Germinal center (tissue), 1 donor: ENCODE measurements around the gene KANSL1.
A peak's percentile ranks its signal among the peaks of the same experiment; 100 is the strongest.
"Not testable (repeated sequence)": the region's sequence is repeated elsewhere in the genome, so short reads cannot be mapped to it uniquely, and the experiment has no call there.

Experiments used
- DNase-seq: peaks from one replicate; pipeline ENCODE4 v3.0.0; 2012; ENCODE audit warnings: mixed read lengths, low spot score

Gene KANSL1

GRCh38 chr17:46020023-46020761, 173.0 kb downstream of the KANSL1 start:
- DNase-seq: peak; percentile 54

DNA sequence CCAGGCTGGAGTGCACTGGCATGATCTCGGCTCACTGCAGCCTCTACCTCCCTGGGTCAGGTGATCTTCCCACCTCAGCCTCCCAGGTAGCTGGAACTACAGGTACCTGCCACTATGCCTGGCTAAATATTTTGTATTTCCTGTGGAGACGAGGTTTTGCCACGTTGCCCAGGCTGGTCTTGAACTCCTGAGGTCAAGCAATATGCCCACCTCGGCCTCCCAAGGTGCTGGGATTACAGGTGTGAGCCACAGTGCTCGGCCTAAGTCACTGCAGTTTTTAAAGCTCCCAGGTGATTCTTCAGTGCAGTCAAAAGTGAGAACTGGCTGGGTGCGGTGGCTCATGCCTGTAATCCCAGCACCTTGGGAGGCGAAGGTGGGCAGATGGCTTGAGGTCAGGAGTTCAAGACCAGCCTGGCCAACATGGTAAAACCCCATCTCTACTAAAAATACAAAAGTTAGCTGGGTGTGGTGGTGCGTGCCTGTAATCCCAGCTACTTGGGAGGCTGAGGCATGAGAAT, 173.8 kb downstream of the KANSL1 start:
- not testable (repeated sequence) for DNase-seq

GRCh38 chr17:46013502-46014165, 179.6 kb downstream of the KANSL1 start:
- no peak for DNase-seq

GRCh38 chr17:46013127-46013501, 180.1 kb downstream of the KANSL1 start:
- no peak for DNase-seq

DNA sequence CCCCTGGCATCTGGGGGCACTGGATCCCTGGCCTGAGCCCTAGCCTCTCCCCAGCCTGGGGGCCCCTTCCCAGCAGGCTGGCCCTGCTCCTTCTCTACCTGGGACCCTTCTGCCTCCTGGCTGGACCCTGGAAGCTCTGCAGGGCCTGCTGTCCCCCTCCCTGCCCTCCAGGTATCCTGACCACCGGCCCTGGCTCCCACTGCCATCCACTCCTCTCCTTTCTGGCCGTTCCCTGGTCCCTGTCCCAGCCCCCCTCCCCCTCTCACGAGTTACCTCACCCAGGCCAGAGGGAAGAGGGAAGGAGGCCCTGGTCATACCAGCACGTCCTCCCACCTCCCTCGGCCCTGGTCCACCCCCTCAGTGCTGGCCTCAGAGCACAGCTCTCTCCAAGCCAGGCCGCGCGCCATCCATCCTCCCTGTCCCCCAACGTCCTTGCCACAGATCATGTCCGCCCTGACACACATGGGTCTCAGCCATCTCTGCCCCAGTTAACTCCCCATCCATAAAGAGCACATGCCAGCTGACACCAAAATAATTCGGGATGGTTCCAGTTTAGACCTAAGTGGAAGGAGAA, 180.6 kb downstream of the KANSL1 start:
- no peak for DNase-seq

DNA sequence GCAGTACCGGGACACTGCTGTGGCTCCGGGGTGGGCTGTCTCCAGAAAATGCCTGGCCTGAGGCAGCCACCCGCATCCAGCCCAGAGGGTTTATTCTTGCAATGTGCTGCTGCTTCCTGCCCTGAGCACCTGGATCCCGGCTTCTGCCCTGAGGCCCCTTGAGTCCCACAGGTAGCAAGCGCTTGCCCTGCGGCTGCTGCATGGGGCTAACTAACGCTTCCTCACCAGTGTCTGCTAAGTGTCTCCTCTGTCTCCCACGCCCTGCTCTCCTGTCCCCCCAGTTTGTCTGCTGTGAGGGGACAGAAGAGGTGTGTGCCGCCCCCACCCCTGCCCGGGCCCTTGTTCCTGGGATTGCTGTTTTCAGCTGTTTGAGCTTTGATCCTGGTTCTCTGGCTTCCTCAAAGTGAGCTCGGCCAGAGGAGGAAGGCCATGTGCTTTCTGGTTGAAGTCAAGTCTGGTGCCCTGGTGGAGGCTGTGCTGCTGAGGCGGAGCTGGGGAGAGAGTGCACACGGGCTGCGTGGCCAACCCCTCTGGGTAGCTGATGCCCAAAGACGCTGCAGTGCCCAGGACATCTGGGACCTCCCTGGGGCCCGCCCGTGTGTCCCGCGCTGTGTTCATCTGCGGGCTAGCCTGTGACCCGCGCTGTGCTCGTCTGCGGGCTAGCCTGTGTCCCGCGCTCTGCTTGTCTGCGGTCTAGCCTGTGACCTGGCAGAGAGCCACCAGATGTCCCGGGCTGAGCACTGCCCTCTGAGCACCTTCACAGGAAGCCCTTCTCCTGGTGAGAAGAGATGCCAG, 181.3 kb downstream of the KANSL1 start:
- DNase-seq: no peak

DNA sequence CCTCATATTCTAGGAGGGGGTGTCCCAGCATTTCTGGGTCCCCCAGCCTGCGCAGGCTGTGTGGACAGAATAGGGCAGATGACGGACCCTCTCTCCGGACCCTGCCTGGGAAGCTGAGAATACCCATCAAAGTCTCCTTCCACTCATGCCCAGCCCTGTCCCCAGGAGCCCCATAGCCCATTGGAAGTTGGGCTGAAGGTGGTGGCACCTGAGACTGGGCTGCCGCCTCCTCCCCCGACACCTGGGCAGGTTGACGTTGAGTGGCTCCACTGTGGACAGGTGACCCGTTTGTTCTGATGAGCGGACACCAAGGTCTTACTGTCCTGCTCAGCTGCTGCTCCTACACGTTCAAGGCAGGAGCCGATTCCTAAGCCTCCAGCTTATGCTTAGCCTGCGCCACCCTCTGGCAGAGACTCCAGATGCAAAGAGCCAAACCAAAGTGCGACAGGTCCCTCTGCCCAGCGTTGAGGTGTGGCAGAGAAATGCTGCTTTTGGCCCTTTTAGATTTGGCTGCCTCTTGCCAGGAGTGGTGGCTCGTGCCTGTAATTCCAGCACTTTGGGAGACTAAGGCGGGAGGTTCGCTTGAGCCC, 182.5 kb downstream of the KANSL1 start:
- no peak for DNase-seq

- DNase-seq: no peak
Observed at GRCh38 chr17:46009681-46010596, 183.3 kb downstream of the KANSL1 start.

DNA sequence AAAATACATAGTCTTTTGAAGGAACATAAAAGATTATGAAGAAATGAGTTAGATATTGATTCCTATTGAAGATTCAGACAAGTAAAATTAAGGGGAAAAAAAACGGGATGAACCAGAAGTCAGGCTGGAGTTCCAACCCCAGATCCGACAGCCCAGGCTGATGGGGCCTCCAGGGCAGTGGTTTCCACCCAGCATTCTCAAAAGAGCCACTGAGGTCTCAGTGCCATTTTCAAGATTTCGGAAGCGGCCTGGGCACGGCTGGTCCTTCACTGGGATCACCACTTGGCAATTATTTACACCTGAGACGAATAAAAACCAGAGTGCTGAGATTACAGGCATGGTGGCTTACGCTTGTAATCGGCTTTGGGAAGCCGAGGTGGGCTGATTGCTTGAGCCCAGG, 184.6 kb downstream of the KANSL1 start:
- no peak for DNase-seq

DNA sequence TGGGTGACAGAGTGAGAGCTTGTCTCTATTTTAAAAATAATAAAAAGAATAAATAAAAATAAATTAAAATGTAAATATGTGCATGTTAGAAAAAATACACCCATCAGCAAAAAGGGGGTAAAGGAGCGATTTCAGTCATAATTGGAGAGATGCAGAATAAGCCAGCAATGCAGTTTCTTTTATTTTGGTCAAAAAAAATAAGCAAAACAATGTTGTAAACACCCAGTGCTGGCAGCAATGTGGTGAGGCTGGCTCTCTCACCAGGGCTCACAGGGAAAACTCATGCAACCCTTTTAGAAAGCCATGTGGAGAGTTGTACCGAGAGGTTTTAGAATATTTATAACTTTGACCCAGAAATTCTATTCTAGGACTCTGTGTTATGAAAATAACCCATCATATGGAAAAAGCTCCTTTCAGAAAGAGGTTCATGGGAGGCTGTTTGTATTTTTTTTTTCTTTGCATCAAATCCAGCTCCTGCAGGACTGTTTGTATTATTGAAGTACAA, 185.7 kb downstream of the KANSL1 start:
- DNase-seq: no peak

DNA sequence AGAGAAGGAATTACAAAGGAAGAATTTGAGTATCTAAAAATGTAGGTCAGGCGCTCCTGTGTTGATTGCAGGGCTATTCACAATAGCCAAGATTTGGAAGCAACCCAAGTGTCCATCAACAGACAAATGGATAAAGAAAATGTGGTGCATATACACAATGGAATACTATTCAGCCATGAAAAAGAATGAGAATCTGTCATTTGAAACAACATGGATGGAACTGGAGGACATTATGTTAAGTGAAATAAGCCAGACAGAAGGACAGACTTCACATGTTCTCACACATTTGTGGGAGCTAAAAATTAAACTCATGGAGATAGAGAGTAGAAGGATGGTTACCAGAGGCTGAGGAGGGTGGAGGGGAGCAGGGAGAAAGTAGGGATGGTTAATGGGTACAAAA, 187.1 kb downstream of the KANSL1 start:
- DNase-seq: not testable (repeated sequence)

- DNase-seq: no peak
Observed at GRCh38 chr17:46003907-46004748, 189.1 kb downstream of the KANSL1 start.

GRCh38 chr17:46002973-46003316, 190.3 kb downstream of the KANSL1 start:
- no peak for DNase-seq

- peak; percentile 76 for DNase-seq
Observed at GRCh38 chr17:46002311-46002972, 190.8 kb downstream of the KANSL1 start.

DNA sequence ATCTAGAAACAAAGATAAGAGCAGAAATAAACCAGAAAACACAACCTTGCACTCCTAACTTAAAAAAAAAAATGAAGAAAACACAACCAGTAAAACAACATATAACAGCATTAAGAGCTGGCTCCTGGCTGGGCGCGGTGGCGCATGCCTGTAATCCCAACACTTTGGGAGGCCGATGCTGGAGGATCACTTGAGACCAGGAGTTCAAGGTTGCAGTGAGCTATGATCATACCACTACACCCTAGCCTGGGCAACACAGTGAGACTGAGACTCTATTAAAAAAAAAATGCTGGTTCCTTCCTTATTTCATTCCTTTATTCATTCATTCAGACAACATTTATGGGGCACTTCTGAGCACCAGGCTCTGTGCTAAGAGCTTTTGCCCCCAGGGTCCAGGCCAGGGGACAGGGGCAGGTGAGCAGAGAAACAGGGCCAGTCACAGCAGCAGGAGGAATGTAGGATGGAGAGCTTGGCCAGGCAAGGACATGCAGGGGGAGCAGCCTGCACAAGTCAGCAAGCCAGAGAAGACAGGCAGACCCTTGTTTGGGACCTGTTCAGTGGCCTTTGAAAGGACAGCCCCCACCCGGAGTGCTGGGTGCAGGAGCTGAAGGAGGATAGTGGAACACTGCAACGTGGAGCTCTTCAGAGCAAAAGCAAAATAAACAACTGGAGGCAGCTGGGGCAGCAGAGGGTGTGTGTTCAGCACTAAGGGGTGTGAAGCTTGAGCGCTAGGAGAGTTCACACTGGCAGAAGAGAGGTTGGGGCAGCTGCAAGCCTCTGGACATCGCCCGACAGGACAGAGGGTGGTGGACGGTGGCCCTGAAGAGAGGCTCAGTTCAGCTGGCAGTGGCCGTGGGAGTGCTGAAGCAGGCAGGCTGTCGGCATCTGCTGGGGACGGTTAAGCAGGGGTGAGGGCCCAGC, 191.6 kb downstream of the KANSL1 start:
- no peak for DNase-seq

DNA sequence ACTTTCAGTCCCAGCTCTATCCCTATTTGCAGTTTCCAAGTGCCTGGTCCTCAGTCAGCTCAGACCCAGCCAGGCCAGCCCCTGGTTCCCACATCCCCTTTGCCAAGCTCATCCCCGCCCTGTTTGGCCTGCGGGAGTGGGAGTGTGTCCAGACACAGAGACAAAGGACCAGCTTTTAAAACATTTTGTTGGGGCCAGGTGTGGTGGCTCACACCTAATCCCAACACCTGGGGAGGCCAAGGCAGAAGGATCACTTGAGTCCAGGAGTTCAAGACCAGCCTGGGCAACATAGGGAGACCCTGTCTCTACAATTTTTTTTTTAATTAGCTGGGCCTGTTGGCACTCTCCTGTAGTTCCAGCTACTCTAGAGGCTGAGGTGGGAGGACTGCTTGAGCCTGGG, 192.5 kb downstream of the KANSL1 start:
- DNase-seq: no peak

GRCh38 chr17:46000292-46000691, 192.9 kb downstream of the KANSL1 start:
- no peak for DNase-seq

DNA sequence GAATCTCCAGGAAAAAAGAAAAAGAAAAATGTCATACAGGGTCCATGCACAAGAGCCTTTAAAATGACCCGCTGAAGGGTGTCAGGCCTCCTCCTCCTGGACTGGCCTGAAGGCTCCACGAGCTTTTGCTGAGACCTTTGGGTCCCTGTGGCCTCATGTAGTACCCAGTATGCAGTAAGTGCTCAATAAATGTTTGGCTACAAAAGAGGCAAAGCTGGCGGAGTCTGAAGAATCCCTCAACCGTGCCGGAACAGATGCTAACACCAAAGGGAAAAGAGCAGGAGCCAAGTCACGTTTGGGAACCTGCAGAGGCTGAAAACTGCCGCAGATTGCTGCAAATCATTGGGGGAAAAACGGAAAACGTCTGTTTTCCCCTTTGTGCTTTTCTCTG, 193.3 kb downstream of the KANSL1 start:
- no peak for DNase-seq
